GM21825 (cell line): ENCODE data around the gene SYNPO2.
"Not testable (repeated sequence)": the region's sequence is repeated elsewhere in the genome, so short reads cannot be mapped to it uniquely, and the experiment has no call there.

Source experiments
- ATAC-seq: cut with Tn5 transposase; IDR thresholded peaks from one replicate; pipeline ENCODE4 v1.9.1; 2021; ENCODE audit warnings: mild to moderate bottlenecking, moderate library complexity; ENCODE audit not compliant: unreplicated experiment

SYNPO2 gene

GRCh38 chr4:118878507-118878906 lies 10.1 kb upstream of the SYNPO2 start:
- ATAC-seq: not testable (repeated sequence)

GRCh38 chr4:118879409-118879808 lies 9.2 kb upstream of the SYNPO2 start:
- ATAC-seq: no peak

GRCh38 chr4:118881512-118882146 lies 7.0 kb upstream of the SYNPO2 start:
- ATAC-seq: no peak

GRCh38 chr4:118883861-118884260 lies 4.8 kb upstream of the SYNPO2 start:
- ATAC-seq: no peak

GRCh38 chr4:118884716-118885115 lies 3.9 kb upstream of the SYNPO2 start:
- no peak for ATAC-seq

GRCh38 chr4:118889312-118889691 lies 648 bp downstream of the SYNPO2 start:
- ATAC-seq: no peak

GRCh38 chr4:118894034-118894433 lies 5.4 kb downstream of the SYNPO2 start:
- ATAC-seq: no peak

- ATAC-seq: no peak
These were observed 9.6 kb downstream of the SYNPO2 start for GRCh38 chr4:118898221-118898620.

- ATAC-seq: no peak
These were observed 10.1 kb downstream of the SYNPO2 start for GRCh38 chr4:118898684-118899138.

- no peak for ATAC-seq
These were observed 15.8 kb downstream of the SYNPO2 start for GRCh38 chr4:118904418-118904817.

- no peak for ATAC-seq
These were observed 16.3 kb downstream of the SYNPO2 start for GRCh38 chr4:118904935-118905334.

- no peak for ATAC-seq
These were observed 16.9 kb downstream of the SYNPO2 start for GRCh38 chr4:118905566-118905965.

GRCh38 chr4:118909173-118909956 lies 20.7 kb downstream of the SYNPO2 start:
- no peak for ATAC-seq

- ATAC-seq: no peak
These were observed 21.6 kb downstream of the SYNPO2 start for GRCh38 chr4:118910221-118910620.

GRCh38 chr4:118911238-118911703 lies 22.6 kb downstream of the SYNPO2 start:
- no peak for ATAC-seq

- ATAC-seq: no peak
These were observed 26.8 kb downstream of the SYNPO2 start for GRCh38 chr4:118915468-118915867.

- ATAC-seq: no peak
These were observed 28.1 kb downstream of the SYNPO2 start for GRCh38 chr4:118916691-118917289.

GRCh38 chr4:118917582-118917981 lies 28.9 kb downstream of the SYNPO2 start:
- ATAC-seq: no peak

GRCh38 chr4:118918388-118918787 lies 29.7 kb downstream of the SYNPO2 start:
- ATAC-seq: no peak

GRCh38 chr4:118920247-118920646 lies 31.6 kb downstream of the SYNPO2 start:
- ATAC-seq: no peak

- no peak for ATAC-seq
These were observed 33.1 kb downstream of the SYNPO2 start for GRCh38 chr4:118921786-118922185.

- ATAC-seq: no peak
These were observed 35.2 kb downstream of the SYNPO2 start for GRCh38 chr4:118923891-118924290.
